ENCODE measurements around the gene EVI2B.
A peak's percentile ranks its signal among the peaks of the same experiment; 100 is the strongest.
"Not testable (repeated sequence)": the region's sequence is repeated elsewhere in the genome, so short reads cannot be mapped to it uniquely, and the experiment has no call there.

The EVI2B gene, protein sequence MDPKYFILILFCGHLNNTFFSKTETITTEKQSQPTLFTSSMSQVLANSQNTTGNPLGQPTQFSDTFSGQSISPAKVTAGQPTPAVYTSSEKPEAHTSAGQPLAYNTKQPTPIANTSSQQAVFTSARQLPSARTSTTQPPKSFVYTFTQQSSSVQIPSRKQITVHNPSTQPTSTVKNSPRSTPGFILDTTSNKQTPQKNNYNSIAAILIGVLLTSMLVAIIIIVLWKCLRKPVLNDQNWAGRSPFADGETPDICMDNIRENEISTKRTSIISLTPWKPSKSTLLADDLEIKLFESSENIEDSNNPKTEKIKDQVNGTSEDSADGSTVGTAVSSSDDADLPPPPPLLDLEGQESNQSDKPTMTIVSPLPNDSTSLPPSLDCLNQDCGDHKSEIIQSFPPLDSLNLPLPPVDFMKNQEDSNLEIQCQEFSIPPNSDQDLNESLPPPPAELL

GRCh38 chr17:31313982-31314781 lies at the start of gene EVI2B:
EVI2B (minus strand) TSS chr17:31314054; CDS start chr17:31305609, 8,445 bp downstream.
- no peak for DNase-seq

GRCh38 chr17:31357839-31358394 lies 44.1 kb upstream of the EVI2B start:
- no peak for DNase-seq

DNA sequence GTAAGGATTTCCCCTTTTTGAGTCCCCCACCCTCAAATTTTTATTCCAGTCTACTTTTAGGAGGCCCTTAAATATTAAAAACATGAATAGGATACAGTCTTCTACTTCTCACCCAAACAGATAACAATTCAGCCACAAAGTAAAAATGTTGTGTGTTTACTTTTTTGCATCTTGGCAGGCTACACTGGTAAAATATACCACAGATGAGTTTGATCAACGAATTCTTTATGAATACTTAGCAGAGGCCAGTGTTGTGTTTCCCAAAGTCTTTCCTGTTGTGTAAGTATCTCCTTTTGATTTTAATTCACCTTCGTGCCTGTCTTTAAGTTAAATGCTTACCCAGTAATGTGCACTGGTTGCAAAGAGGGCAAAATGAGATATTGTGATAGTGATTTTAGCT lies 43.2 kb upstream of the EVI2B start:
- no peak for DNase-seq

- DNase-seq = no peak
Measured at GRCh38 chr17:31355935-31356334, 42.1 kb upstream of the EVI2B start.

DNA sequence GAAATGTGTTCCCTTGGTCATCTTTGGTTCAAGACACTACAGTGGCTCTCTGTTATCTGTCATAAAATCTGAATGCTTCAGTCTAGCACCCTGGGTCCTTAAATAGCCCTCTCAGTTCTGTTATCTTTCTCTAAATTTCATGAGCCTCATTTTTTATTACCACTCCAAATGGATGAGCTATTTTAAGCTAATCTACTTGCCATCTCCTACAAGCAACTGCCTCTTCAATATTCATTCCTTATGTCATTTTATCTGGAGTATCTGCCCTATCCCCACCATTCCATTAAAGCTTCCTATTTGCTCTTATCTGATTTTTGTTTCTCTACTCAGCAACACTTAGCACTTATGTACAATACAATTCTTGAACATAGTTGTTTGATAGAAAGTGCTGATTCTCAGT lies 35.6 kb upstream of the EVI2B start:
- no peak for DNase-seq

GRCh38 chr17:31345191-31345747 lies 31.4 kb upstream of the EVI2B start:
- DNase-seq = not testable (repeated sequence)

DNA sequence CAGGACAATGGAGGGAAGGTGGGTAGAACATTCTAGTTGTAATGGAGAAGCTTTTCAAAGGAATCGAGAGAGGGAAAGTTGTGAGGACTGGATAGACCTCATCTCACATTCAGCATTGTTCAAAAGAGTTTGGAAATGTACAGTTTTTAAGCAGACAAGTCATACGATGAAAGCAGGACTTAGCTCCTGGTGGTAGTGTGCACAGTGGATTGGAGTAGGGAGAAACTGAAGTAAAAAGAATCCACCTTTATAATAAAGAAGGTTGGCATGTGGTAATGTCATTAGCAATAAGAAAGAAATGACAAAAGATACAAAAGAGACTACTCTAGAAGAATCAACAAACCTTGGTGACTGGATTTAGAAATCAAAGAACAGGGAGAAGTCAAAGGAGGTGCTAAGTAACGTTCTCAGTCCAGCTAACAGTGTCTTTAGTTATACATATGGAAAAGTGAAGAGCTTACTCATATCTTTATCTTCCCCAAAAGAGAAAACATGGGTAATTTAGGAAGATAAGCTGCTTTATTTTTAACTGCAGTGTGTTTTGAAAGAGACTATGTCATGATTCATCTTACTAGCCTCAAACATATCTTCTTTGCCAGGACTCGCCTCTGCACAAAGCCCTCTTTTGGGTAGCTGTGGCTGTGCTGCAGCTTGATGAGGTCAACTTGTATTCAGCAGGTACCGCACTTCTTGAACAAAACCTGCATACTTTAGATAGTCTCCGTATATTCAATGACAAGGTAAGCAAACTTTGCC lies 26.2 kb upstream of the EVI2B start:
- no peak for DNase-seq

DNA sequence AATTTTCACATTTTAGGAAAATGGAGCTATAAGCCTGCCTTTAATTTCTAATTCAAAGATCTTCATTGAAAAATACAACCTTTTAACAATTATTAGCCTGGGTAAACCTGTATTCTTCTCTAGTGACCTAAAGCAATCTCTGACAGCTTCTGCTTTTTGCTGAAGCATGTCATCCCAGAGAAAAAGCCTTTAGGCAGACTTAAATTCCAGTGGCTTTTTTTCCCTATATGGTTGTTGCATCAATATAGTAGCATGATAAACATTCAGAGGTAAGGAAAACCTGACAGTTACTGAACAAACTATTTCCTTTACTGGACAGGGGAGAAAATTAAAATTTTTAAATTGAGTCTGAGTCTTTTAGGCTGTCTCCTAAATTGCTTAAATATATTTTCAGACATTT lies 15.4 kb upstream of the EVI2B start:
- no peak for DNase-seq

GRCh38 chr17:31328160-31328535 lies 14.3 kb upstream of the EVI2B start:
- DNase-seq = no peak

DNA sequence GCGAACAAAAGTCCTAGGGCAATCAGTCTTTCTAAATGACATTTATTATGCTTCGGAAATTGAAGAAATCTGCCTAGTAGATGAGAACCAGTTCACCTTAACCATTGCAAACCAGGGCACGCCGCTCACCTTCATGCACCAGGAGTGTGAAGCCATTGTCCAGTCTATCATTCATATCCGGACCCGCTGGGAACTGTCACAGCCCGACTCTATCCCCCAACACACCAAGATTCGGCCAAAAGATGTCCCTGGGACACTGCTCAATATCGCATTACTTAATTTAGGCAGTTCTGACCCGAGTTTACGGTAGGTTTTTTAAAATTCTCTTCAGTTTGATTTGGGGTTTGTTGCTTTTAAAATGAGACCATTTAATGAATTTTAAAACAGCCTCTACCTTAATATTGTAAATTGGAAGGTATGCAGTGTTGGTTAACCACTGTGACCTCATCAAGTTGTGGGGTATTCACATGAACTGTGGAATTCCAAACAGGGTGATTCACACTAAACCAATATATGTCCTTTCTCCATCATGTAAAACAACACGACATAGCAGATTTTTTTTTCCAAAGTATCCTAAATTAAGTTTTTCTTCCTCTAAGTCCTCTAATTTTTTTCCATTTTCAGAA lies 13.8 kb upstream of the EVI2B start:
- DNase-seq = no peak

DNA sequence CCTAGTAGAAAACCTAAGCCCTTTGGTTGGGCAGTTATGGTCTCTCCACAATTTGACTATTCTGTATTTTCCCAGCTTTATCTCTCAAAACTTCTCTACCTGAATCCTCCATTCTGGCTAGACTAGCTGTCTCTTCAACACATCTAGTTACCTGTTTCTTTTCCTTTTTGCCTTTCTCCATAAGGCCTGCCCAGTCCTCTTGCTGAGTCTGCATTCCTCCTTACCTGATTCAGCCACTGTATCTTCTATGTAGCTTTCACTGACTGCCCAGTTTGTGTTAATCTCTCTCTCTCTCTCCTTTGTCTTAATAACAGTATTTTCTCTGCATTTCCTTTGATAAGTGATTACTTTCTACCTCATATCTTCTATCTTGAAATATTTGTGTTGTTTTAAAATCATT lies 9.7 kb upstream of the EVI2B start:
- DNase-seq = no peak

DNA sequence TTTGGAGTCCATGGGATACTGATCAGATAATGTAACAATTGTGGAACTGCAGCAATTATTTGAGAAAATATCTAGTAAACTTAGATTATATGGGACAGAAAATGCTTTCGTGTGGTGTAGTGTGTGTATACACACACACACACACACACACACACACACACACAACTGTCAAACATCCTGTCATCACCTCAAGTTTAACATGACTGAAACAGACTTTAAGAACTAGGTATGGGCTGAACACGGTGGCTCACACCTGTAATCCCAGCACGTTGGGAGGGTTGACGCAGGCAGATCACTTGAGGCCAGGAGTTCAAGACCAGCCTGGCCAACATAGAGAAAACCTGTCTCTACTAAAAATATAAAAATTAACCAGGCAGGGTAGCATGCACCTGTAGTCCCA lies 8.1 kb upstream of the EVI2B start:
- DNase-seq = peak; percentile 30

GRCh38 chr17:31321481-31321880 lies 7.6 kb upstream of the EVI2B start, which contains the start of gene EVI2A:
EVI2A (minus strand) TSS chr17:31321622; CDS start chr17:31319013, 2,609 bp downstream.
- peak; percentile 85 for DNase-seq

DNA sequence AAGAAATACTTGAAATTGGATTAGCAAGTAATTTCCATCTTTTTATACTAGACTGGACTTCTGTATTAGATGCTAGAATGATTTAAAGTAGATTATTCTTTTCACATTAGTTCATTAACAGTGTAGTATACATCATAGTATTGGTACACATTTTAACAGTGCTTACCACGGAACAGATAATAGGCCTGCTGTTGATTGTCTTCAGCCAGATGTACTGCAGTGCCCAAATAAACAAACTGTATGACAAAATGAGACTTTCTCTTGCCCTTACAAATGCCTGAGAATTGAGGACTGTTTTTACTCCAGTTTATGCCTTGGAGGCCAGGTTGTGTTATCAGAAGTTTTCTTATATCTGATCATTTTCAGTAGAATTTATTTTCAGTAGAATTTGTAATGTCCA lies 6.9 kb upstream of the EVI2B start:
- DNase-seq = no peak

DNA sequence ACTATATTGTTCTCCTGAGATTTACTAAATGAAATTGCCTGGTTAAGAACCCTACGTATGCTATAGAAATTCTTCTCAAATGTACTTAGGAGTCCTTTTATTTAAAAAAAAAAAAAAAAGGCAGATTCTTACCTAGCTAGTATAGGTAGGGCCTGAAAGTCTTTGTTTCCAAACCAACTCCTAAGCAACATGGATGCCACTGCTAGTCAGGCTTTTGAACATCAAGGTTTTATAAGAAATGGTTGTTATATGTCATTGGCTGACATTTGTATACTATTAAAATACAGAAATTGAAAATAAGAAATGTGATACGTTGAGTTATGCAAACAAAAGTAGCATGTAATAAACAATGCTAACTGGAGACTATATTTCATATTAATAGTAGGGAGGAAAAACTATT lies 6.4 kb upstream of the EVI2B start:
- no peak for DNase-seq

DNA sequence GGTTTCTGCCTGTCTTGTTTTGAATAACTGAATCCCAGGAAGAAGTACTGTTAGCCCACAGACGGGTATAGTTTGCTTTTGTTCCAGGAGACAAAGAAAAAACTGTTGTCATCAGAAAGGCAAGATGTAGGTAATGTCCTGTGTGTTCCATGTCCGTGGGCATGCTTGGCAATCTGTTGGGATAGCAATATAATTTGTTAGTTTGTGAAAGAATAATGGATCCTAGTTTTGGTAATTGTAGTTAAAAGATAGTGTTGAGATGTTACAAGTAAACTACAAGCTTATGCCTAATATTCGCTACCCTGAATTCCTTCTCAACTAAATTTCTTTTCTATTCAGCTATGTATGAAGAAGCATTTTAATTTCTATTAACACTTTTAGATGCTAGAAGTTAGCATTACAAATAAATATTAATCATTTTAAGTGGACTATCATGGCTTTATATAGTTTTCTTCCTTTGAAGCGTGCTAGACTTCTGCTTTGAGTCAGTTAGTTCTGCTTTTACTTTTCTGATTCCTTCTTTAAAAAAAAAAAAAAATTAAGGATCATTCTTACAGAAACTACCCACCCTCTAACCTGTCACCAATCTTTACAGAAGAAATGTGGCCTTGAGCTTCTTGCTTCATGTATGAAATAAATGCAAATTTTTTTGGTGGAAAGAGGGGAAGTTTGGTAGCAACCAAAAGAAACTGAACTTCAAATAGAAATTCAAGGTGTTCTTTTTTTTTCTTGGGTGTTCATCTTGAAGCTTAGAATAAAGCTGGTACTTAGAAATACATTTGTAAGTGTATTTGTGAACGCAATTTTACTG lies 5.2 kb upstream of the EVI2B start:
- no peak for DNase-seq

DNA sequence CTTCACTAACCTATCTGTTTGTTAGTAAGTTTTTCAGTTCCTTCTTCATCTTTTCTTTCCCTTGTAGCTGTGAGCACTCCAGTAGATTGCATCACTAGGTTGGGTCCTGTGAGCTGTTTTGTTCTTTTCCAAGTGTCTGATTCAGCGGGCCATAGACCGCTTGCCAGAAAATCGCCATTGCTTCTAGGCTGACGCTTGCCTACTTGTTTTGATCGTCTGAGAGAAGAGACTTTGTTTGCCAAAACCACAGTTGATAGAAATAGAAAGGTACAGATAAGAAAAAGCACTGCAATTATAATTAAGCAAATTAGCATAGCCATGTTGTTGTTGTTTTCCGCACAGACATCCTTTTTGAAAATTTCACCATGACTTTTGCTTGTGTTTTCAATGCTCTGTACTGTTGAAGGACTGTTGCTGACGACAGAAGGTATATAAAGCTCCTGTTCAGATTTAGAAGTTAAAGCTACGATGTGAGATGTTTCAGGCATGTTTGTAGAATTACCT lies 4.5 kb upstream of the EVI2B start:
- DNase-seq = peak; percentile 74

- DNase-seq = no peak
Measured at GRCh38 chr17:31314782-31315100, 887 bp upstream of the EVI2B start.

DNA sequence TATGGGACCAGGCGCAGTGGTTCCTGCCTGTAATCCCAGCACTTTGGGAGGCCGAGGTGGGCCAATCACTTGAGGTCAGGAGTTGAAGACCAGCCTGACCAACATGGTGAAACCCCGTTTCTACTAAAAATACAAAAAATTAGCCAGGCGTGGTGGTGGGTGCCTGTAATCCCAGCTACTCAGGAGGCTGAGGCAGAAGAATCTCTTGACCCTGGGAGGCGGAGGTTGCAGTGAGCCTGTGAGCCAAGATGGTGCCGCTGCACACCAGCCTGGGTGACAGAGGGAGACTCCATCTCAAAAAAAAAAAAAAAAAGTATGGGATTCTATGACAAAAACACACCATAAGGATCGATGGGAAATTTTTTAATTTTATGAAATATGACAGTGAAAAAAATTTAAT lies 1.6 kb downstream of the EVI2B start:
- peak; percentile 36 for DNase-seq

GRCh38 chr17:31311526-31311925 lies 2.3 kb downstream of the EVI2B start:
- DNase-seq = no peak

DNA sequence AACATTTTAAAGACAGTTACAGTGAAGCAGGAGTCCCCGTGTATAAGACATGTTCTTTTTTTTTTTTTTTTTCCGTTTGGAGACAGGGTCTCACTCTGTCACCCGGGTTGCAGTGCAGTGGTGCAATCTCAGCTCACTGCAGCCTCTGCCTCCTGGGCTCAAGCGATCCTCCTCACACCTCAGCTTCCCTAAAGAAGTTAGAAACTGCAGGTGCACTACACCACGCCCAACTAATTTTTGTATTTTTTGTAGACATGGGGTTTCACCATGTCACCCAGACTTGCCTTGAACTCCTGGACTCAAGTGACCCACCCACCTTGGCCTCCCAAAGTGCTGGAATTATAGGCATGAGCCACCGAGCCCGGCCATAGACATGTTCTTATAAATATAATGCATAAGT lies 3.0 kb downstream of the EVI2B start:
- peak; percentile 8 for DNase-seq
